Kidney epithelial cell (primary cell): Measurements from ENCODE around the gene TSC22D4. TPM values are rescaled to one million over a fixed set of nuclear protein-coding genes. Genes with fewer than 3 reads are reported as not detected.
A peak's percentile ranks its signal among the peaks of the same experiment; 100 is the strongest.

Experiments
- DNase-seq: peaks from one replicate; pipeline ENCODE4 v3.0.0-alpha.2; 2010; ENCODE audit warnings: low read depth
- H3K27me3 ChIP-seq: 2 replicates; pipeline ENCODE4 v1.6.0; 2011; ENCODE audit warnings: low read length; ENCODE audit not compliant: control insufficient read depth, insufficient read depth
- H3K36me3 ChIP-seq: 2 replicates; pipeline ENCODE4 v1.5.1; 2011; ENCODE audit warnings: low read length; ENCODE audit not compliant: control insufficient read depth, insufficient read depth
- H3K4me3 ChIP-seq: 2 replicates; pipeline ENCODE4 v1.5.1; 2011; ENCODE audit warnings: low read depth, mild to moderate bottlenecking, control low read depth, low read length
- CTCF ChIP-seq: IDR thresholded peaks from 2 replicates; pipeline ENCODE4 v1.5.1; 2011; ENCODE audit warnings: mild to moderate bottlenecking, moderate library complexity, low read length, control low read depth, inconsistent platforms; ENCODE audit not compliant: insufficient read depth, poor library complexity, severe bottlenecking
- total RNA-seq: library from RNA; depleted of rRNA; stranded (reverse); fragments of >200 nt; gene quantifications from 2 replicates; pipeline ENCODE4 v1.2.3, GENCODE V29; 2015

TSC22D4 gene
- total RNA-seq, 1 donor from 2014 or later = 41.6 TPM

GRCh38 chr7:100435401-100436304, 43.4 kb downstream of the TSC22D4 start:
- Histone ChIP-seq H3K4me3 (peak overlapping the region; percentile 95), H3K36me3 (peaks cover 2% of the 10 kb centered on the region), H3K27me3 (no peaks in the 10 kb centered on the region)
- DNase-seq = no peak
- TF ChIP-seq CTCF = no peak

- Histone ChIP-seq H3K36me3 (peaks cover 2% of the 10 kb centered on the region), H3K27me3 (no peaks in the 10 kb centered on the region), H3K4me3 (peak overlapping the region; percentile 95)
- no peak for TF ChIP-seq CTCF
- DNase-seq = no peak
These were observed 44.5 kb downstream of the TSC22D4 start for GRCh38 chr7:100434297-100435144.

- Histone ChIP-seq H3K4me3 (no peak overlapping the region), H3K27me3 (no peaks in the 10 kb centered on the region), H3K36me3 (peaks cover 2% of the 10 kb centered on the region)
- no peak for TF ChIP-seq CTCF
- no peak for DNase-seq
These were observed 45.3 kb downstream of the TSC22D4 start for GRCh38 chr7:100433592-100434296.

- no peak overlapping the region for H3K4me3 ChIP-seq
- no peak for DNase-seq
- no peak for TF ChIP-seq CTCF
- no peaks in the 10 kb centered on the region for H3K27me3 ChIP-seq
- peaks cover 2% of the 10 kb centered on the region for H3K36me3 ChIP-seq
These were observed 45.8 kb downstream of the TSC22D4 start for GRCh38 chr7:100433276-100433591.

DNA sequence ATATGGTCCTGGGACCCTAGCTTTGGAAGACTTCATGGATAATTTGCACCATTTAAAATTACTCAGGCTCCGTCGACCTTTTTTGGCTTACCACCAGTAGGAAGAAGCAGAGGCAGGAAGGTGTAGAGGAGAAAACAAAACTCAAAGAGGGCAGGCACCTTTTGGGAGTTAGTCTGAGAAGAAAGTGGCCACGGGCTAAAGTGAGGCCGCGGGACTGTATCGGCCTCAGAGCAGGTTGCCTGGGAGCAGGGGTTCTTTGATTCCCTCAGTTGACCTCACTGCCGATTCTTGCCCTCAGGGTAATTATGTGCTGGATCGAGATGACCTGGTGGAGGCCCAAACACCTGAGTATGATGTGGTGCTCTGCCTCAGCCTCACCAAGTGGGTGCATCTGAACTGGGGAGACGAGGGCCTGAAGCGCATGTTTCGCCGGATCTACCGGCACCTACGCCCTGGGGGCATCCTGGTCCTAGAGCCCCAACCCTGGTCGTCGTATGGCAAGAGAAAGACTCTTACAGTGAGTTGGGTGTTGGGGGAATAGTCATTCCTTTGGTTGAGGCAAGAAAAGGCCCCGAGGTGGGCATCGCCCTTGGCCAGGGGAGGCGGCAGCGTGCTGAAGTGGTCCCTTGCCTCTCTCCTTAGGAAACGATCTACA, 46.3 kb downstream of the TSC22D4 start:
- Histone ChIP-seq H3K27me3 (no peaks in the 10 kb centered on the region), H3K4me3 (no peak overlapping the region), H3K36me3 (peaks cover 2% of the 10 kb centered on the region)
- no peak for TF ChIP-seq CTCF
- no peak for DNase-seq
